HG02884 (cell line): ENCODE data around the gene SYMPK.
"Not testable (repeated sequence)": the region's sequence is repeated elsewhere in the genome, so short reads cannot be mapped to it uniquely, and the experiment has no call there.

ENCODE experiments used
- ATAC-seq: cut with Tn5 transposase; IDR thresholded peaks from one replicate; pipeline ENCODE4 v1.9.1; 2021; ENCODE audit warnings: mild to moderate bottlenecking, moderate library complexity; ENCODE audit not compliant: unreplicated experiment

The SYMPK gene

GRCh38 chr19:45862564-45863334, at the start of gene SYMPK:
Gene SYMPK (minus strand): TSS chr19:45863147. CDS start chr19:45854495, 8,652 bp downstream.
- ATAC-seq, result peak; percentile 93

DNA sequence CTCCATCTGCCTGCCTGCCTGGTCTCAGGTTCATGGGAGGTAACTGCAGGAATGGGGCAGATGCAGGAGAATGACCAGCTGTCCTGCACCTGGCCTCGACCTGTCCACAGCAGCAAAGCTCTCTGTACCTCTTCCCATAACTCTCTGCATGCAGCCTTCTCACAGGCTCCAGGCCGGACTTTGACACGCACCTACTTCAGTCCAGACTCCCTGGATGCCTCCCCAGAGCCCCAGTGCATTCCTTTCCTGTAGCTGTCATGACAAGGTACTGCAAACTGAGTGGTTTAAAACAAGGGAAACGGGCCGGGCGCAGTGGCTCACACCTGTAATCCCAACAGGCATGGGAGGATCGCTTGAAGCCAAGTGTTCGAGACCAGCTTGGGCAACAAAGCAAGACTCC, 48.3 kb upstream of the SYMPK start:
- ATAC-seq, result no peak

DNA sequence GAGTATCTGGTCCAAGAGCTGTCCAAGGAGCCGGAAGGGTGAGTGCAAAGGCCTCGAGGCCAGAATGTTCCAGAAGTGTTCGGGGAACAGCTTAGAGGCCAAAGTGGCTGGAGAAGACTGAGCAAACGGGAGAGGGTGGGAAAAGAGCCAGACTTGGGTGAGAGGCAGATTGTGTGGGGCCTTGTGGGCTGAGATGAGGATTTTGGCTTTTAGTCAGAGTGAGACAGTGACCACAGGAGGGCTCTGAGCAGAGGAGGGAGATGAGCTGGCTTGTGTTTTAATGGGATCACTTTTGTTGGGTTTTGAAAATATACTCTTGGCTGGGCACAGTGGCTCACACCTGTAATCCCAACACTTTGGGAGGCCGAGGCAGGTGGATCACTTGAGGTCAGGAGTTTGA, 46.0 kb upstream of the SYMPK start:
- ATAC-seq, result no peak

DNA sequence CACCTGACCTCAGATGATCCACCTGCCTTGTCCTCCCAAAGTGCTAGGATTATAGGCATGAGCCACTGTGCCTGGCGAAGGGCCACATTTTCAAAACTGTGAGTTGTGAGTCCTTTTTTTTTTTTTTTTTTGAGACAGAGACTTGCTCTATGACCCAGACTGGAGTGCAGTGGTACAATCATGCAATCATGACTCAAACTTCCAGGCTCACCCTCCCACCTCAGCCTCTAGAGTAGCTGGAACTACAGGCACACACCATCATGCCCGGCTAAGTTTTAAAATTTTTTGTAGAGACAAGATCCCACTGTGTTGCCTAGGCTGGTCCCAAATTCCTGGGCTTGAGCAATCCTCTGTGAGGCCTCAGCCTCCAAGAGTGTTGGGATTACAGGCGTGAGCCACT, 43.3 kb upstream of the SYMPK start:
- ATAC-seq, result no peak

- ATAC-seq, result no peak
These were observed 42.1 kb upstream of the SYMPK start for GRCh38 chr19:45905011-45905410.

DNA sequence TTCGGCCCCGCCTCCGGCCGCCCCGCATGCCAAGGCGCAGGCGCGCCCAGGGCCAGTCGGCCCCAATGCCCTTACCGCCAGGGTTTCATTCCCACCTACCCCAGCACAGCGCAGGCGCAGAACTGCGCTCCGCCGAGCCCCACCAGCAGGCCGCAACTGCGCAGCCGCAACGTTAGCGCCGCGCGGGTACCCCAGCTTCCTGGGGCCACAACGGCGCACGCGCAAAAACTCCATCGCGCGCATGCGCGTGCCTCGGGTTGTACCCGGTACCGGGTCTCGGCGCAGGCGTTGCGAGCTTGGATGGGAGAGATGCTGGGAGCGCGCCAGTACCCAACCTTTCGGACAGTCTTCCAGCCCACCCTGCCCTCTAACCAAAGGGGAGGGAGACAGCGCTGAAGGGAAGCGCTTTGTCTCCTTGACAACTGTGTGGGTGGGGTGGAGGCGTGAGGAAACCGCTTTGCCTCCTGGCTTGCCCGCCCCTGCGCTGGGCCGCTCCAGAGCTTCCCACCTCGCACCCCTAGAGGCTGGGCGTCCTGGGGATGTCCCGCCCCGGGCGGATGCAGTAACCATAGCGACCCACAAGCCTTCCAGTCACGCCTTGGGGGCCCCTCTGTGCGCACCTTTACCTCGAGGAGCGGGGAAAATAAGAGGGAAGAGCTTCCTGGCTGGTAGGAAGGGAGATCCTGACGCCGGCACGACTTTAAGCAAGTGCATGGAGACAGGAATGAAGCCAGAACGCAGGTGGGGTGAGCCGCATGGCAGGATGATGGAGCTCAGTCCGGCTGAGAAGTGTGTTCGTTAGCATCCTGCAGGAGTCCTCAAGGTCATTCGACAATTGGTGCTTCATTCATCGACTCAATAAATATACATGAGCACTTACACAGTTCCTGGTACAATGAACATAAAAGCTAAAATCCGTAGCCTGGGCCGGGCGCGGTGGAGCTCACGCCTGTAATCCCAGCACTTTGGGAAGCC, 40.0 kb upstream of the SYMPK start:
- ATAC-seq, result peak; percentile 83

DNA sequence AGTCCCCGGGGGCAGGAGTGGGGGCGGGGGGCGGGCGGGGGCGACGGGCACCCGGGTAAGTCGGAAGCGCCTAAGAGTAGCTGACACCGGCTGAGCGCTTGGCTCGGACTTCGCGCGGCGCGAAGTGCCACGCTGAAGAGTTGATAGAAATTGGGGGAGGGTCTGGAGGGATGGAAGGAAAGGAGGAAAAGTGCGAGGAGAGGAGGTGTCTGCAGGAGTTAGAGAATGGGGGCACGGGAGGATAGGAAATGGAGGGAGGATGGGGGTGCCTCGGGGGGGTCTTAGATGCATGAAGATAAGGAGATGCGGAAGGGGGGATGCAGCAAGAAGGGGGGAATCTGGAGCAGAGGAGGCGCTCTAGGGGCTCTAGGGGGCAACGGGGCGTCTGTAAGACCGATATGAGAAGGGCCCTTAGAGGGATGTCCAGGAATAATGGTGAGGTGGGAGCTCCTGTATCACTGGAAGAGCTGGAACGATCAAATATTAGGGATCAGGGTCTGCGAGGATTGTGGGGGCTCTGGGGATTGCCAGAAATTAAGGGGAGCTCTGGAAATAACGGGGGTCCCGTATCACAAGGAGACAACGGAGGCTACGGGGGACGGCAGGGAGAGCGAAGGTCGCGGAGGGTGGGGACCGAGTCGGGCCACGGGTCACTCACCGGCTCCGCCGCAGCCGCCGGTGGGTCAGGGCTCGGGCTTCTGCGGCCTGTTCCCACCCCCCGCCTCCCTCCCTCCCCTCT, 39.1 kb upstream of the SYMPK start, which contains the start of gene MYPOP:
TSS of gene MYPOP (minus strand) at position 702 of the 739 bp plus-strand sequence. CDS start 840 bp downstream, outside the sequence.
- ATAC-seq, result no peak

DNA sequence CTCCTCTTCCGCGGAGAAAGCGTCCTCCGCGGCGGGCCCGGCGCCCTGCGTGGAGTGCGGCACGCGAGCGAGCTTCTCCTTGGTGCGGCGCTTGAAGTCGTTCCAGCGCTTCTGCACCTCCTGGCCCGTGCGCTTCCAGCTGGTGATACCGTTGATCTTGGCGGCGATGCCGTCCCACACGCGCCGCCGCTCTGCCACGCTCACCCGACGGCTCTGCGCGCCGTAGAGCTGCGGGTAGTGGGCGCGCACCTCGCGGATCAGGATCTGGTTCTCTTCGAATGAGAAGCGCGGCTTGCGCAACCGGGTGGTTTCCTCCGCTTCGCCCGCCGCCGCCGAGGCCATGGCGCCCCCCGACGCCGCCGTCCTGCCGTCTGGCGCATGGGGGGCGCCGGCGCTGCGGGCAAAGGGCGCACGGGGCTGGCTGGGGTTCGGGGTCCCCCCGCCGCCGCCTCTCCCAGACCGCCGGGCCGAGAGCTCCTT, 38.5 kb upstream of the SYMPK start:
- no peak for ATAC-seq

GRCh38 chr19:45900738-45901431, 37.9 kb upstream of the SYMPK start:
- ATAC-seq, result no peak

- no peak for ATAC-seq
These were observed 37.1 kb upstream of the SYMPK start for GRCh38 chr19:45899919-45900589.

- no peak for ATAC-seq
These were observed 36.3 kb upstream of the SYMPK start for GRCh38 chr19:45899253-45899652.

DNA sequence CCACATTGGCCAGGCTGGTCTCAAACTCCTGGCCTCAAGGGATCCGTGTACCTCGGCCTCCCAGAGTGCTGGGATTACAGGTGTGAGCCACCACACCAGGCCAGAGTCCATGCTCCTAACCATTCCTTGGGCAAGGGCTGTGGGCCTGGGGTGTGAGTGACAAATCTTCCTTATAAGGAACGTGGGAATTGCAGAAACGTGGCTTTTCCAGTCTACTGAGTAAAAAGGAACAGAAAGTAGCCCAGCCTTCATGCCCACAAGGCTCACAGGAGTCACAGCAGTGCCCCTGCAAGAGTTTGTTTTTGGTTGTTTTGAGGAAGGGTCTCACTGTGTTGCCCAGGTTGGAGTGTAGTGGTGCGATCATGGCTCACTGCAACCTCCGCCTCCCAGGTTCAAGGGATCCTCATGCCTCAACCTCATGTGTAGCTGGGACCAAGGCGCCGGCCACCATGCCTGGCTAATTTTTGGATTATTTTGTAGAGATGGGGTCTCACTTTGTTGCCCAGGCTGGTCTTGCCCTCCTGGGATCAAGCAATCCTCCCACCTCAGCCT, 34.4 kb upstream of the SYMPK start:
- ATAC-seq, result no peak

DNA sequence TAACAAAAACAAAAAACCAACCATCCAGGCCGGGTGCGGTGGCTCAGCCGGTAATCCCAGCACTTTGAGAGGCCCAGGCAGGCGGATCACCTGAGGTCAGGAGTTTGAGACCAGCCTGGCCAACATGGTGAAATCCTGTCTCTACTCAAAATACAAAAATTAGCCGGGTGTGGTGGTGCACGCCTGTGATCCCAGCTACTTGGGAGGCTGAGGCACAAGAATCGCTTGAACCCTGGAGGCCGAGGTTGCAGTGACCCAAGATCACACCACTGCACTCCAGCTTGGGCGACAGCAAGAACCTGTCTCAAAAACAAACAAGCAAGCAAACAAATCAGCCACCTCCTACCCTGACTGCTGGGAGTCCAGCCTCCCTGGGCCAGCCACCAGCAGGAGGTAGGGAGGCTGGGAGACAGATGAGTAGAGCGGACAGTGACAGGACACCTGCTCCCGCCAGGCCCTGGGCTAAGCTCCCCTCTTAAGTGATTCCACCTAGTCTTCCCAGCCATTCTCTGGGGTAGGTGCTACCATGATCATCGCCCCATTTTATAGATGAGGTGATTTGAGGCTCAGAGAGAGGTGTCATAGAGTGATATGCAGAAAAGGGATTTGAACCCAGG, 33.1 kb upstream of the SYMPK start:
- not testable (repeated sequence) for ATAC-seq

DNA sequence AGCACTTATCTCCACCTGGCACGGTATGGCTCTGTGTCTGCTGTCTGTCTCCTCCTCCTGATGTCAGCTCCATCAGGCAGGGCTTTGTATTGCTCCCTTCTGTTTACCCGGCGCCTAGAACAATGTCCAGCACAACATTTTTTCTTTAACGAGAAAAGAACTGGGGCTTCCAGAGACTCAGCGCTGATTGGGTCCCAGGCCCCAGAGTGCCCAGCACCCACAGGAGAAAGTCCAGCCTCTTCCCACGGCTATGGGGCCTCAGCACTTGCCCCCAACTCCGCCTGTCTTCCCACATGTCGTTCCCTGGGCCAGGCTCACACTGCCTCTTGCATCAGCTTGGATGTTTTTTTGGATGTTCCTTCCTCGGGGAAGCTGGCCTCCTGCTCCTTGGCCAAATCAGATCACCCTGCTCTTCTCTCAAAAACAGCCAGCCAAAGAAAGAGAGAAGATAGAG, 32.6 kb upstream of the SYMPK start:
- ATAC-seq, result no peak

GRCh38 chr19:45890877-45891276, 27.9 kb upstream of the SYMPK start:
- no peak for ATAC-seq

DNA sequence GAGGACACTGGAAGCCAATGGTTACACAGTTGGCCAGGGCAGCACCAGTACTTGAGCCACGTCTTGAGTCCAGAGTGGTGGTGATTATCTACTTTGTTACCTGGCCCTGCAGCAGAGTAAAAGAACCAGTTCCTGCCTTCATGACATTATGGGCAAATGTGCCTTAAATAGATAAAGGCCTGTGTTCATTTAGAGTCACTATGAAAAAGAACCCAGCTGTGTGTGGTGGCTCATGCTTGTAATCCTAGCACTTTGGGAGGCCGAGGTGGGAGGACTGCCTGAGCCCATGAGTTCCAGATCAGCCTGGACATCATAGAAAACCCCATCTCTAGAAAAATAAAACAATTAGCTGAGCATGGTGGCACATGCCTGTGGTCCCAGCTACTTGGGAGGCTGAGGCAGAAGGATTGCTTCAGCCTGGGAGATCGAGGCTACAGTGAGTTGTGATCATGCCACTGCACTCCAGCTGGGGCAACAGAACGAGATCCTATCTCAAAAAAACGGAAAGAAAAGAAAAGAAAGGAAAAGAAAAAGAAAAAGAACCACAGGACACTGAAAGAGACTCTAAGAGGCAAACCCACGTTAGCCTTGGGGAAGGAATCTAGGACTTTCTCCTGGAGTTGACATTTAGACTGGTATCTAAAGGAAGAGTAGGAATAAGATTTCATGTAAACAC, 26.4 kb upstream of the SYMPK start:
- ATAC-seq, result no peak

GRCh38 chr19:45887200-45887710, 24.3 kb upstream of the SYMPK start:
- ATAC-seq, result no peak
